Measurements from ENCODE around the gene ABCG8.

The ABCG8 gene

DNA sequence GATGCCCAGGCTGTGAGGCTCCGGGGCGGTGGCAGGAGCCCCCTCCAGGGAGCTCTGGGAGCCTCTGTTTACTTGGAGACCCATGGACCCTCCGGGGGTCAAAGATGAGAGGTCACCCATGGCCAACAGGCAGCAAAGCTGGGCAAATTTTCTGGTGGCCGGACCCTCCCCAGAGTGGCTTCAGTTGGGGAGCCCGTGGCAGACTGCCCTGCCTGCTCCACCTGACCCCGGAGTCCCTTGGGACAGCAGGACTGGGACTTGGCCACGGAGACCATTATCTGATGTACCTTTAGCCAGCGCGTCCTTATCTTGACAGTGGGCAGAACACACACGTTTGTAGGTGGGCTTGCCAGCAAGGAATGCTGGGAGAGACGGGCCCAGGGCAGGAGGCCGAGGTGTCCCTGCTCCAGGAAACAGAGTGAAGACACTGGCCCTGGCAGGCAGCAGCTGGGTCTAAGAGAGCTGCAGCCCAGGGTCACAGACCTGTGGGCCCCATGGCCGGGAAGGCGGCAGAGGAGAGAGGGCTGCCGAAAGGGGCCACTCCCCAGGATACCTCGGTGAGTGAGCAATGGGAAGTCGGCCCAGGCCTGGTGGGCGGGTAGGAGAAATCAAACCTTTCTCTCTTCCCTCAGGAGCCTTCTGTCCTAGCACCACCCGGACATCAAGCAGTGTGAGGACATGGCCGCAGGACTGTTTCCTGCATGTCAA is at the start of gene ABCG8, which contains the start of gene ABCG5:
Gene ABCG8, plus strand, starts transcription at position 412 of the 708 bp plus-strand sequence. Its CDS starts 83 bp downstream, at position 495.
Gene ABCG5, minus strand, starts transcription at position 280 of the 708 bp plus-strand sequence. Its CDS starts 160 bp downstream, at position 120.
- DNase-seq (ENCODE audit: low read depth) = no peak

DNA sequence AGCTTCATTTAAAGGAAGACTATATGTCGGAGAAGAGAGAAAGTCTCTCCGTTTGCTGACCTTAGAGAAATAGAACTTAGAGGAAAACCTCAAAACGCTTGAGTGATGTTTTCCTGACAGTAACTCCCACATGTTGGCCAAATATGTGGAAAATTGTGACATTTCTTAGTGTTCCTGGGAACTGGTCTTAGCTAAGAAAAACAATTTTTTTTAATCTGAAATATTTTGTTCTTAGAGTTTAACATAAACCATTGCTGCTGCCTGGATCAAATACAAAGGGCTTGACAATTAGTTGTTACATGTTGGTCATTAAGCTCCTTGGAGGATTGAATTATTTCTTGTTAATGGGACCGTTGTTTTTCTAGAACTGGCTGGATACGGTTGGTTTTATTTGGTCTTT is 48.6 kb upstream of the ABCG8 start:
- no peak for DNase-seq (ENCODE audit: low read depth)

DNA sequence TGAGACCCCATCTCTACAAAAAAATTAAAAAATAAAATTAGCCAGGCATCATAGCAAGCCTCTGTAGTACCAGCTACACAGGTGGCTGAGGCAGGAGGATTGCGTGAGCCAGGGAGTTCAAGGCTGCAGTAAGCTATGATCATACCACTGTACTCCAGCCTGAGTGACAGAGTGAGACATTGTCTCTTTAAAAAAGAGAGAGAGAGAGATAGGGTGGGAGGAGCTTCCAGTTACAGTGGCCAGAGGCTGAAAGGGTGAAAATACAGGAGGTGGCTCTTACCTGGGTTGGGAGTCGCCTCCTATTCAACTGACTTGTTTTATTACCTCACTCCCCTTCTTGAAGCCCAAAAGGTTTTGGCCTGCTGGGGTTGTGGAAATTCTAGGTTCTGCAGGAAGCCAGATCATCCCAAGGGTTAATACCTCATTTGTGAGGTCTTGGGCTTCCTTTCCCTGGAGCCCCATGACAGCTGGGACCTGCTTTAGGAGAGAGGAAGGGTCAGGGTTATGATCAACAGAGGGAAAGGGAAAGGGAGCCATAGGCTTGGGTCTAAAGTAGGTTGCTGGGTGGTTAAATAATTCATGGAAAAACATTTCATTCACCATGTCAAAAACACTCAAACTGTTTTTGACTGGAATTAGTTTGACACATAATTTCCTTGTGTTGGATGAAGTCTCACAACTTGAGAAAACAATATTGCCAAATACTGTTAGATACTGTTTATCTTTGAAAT is 47.6 kb upstream of the ABCG8 start:
- no peak for DNase-seq (ENCODE audit: low read depth)

DNA sequence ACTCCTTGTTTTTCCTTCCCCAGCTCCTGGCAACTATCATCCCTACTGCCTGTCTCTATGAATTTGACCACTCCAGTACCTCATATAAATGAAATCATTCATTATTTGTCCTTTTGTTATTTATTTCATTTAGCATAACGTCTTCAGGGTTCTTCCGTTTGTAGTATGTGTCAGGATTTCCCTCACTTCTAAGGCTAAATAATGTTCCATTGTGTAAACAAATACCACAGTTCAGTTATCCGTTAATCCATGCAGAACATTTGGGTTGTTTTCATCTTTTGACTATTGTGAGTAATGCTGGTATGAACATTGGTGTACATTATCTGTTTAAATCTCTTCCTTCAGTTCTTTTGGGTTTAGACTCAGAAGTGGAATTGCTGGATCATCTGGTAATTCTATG is 46.1 kb upstream of the ABCG8 start:
- no peak for DNase-seq (ENCODE audit: low read depth)

DNA sequence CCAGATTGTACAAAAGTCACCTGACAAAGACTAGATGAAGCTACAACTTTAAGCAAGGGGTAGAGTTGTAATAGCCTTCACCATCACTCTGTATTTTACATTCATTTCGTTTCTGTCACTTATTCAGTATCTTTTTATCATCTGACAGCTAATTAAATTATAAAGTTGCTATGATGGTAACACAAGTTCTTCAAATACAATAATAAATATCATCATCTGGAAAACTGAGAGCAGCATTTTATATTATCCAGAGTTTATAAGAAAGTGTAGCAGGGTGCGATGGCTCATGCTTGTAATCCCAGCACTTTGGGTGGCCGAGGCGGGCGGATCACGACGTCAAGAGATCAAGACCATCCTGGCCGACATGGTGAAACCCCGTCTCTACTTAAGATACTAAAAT is 43.8 kb upstream of the ABCG8 start:
- DNase-seq (ENCODE audit: low read depth) = no peak

DNA sequence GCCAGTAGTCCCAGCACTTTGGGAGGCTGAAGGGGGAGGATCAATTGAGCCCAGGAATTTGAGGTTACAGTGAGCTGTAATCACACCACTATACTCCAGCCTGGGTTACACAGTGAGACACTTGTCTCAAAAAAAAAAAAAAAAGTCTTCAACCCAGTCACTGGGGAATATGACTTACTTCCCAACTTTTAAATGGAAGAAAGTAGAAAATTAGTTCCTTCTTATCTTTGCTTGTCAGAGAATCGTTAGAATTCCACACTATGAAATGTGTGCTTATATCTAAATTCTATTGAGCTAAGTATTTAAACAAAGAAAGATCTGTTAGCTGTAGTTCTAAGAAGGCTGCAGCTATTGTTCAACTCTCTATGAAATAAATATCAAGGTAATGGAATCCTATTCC is 42.6 kb upstream of the ABCG8 start:
- no peak for DNase-seq (ENCODE audit: low read depth)

DNA sequence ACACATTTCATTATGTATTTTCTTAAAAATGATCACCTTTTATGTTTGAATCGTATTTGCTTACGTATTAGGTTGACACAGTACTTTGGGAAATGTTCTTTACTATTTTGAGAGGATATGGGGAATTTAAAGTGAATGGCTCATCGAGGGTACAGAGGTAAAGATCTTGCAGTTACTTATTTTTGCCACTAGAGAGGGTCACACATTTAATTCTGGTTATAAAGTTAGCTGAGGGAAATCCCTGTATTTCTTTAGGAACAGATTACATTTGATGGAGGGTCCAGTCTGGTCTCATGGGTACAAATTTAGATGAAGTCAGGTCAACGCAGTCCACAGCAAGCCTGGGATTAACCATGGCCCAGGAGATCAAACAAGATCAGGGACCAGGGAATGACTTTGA is 40.5 kb upstream of the ABCG8 start:
- DNase-seq (ENCODE audit: low read depth) = no peak

DNA sequence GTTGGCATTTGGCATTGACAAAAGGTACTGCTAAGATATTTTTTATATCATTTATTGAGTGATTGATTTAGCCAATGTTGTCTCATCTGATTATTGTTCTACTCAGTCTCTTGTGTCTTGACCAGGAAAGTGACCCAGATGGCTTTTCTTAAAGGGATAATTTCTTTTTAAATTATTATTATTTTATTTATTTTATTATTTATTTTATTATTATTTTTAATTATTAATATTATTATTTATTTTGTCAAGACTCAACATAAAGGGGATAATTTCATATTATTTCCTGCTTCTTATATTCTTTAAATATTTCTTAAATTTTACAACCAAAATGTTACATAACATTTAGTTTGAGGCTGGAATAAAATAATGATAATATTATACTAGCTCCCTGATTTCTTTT is 37.9 kb upstream of the ABCG8 start:
- no peak for DNase-seq (ENCODE audit: low read depth)

DNA sequence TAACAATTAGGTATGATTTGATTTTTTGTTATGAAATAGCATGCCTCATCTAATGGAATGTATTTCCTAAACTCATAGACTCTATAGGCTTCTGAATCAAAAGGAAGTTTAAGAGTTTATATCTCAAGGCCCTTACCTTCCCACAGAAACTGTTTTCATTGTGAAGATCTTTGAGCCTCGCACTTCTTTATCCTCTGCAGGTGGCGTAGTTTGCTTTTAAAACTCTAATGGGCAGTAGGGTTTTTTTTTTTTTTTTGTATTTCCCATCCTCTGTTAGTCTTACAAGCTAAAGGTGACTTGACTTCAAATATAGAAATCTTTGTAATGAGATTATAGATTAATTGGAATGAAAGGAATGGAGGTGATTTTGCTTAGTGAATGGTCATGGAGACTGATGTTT is 36.6 kb upstream of the ABCG8 start:
- DNase-seq (ENCODE audit: low read depth) = no peak

DNA sequence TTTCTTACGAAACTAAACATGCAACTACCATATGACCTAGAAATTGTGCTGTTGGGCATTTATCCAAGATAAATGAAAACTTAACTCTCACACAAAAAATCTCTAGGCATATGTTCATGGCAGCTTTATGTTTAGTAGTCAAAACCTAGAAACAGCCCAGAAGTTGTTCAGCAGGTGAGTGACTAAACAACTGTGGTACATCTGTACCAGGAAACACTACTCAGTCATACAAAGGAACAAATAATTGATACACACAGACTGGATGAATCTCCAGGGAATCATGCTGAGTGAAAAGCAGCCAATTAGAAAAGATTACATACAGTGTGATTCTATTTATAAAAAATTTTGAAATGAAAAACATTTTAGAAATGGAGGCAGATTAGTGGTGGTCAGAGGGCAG is 35.7 kb upstream of the ABCG8 start:
- DNase-seq (ENCODE audit: low read depth) = no peak

DNA sequence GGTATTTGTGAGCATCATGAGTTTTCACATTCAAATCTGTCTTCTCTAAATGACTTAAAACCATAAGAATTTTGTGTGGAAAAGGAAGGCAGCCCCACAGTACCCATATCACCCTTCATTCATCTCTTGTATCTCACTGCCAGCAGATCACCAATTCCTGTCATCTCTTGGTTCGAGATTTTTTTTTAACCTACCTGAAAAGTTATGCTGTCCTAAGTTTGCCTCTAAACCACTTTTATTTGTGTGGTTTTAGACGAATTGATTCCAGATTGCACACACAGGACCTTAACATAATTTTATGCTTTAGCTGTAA is 32.1 kb upstream of the ABCG8 start:
- DNase-seq (ENCODE audit: low read depth) = no peak

DNA sequence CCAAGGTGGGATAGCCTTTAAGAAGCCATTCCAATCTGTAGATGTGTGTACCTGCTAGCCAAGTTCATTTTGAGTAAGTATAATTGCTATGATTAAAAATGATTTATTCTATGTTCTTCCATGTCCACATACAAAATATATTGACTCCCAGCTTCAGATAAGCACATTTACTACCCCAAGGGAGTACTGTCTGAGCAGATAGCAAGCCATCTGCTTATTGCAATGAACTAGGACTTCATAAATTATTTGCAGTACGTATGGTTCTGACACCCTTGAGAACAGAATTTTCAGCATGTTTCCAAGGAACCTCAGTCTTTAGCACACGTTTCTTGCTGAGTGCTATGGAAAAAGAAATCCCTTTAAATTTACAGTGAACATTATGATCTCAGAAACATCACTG is 28.3 kb upstream of the ABCG8 start:
- DNase-seq (ENCODE audit: low read depth) = no peak

DNA sequence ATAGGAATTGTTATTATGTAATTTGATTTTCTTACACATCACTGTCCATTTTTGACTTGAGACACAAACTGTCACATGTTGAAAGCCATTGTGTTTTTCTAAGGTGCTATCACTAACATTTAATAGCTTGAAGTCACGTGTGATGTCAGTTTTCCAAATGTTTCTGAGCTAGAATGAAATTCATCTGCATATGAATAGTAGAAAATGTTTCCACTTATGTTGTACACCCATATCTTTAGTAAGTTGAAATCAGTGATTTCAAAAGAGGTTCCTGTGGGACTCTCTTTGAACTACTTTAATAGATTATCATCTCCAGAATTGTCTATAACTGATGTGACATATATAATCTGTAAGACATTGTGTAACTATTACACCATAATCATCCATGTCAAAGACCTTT is 27.9 kb upstream of the ABCG8 start:
- no peak for DNase-seq (ENCODE audit: low read depth)

DNA sequence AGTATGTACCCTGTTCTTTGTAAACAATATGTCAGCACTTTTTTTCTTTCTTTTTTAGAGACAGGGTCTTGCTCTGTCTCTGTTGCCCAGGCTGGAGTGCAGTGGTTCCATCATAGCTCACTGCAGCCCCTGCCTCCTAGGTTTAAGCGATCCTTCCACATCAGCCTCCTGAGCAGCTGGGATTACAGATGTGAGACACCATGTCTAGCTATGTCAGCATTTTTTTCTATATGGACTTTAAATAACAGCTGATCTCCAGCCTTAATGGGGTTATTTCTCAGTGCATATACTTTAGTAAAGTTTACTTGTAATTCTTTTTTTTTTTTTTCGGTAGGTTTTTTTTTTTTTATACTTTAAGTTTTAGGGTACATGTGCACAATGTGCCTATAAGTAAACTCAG is 26.8 kb upstream of the ABCG8 start:
- no peak for DNase-seq (ENCODE audit: low read depth)

DNA sequence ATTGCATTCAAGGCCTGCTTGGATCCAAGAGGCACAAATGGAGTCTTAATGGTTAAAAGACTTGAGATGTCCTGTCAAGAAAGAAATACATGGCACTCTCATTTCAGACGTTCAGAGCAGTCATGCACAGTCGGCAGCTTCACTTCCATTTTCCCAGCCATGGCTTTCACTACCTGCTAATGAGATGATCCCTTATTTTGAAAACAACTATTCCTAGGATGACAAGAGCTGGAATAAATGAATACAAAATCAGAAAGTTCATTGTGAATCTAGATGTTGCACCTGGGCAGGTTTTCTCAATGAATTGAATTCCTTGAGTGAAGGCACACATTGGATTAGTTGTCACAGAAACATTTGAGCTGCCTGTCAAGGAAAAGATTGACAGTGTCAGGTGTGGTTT is 25.8 kb upstream of the ABCG8 start:
- DNase-seq (ENCODE audit: low read depth) = no peak

DNA sequence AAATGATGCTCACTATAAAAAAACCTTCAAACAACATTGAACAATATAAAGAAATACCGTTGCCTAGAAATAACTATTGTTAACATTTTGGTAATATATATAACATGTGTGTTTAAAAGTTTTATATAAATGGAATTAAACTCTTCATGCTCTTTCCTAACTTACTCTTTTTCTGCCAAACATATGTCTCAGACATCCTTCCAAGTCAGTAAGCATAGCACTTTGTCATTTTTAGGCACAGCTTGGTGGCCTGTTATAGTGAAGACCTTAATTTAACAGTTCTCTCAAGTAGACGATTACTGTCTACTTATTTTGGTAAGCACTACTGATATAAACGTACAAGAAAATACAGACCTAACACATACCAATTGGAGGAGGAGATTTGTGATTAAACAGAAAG is 24.1 kb upstream of the ABCG8 start:
- DNase-seq (ENCODE audit: low read depth) = no peak

DNA sequence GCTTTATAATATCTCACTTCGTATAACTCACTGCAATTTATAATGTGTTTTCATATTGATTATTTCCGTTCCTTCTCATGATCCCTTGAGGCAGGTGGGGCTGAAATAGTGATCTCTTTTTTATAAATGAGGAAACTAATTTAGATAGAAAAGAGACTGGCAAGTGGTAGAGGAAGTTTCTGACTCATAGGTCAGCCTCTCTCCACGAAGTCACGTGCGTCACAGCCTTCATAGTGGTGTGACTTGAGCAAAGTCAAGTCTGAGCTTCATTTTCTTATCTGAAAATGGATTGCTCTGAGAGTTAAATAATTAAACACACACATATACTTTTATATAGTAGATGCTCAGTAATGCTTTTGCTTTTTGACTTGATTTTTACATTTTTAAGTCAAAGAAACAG is 20.0 kb upstream of the ABCG8 start:
- DNase-seq (ENCODE audit: low read depth) = no peak

DNA sequence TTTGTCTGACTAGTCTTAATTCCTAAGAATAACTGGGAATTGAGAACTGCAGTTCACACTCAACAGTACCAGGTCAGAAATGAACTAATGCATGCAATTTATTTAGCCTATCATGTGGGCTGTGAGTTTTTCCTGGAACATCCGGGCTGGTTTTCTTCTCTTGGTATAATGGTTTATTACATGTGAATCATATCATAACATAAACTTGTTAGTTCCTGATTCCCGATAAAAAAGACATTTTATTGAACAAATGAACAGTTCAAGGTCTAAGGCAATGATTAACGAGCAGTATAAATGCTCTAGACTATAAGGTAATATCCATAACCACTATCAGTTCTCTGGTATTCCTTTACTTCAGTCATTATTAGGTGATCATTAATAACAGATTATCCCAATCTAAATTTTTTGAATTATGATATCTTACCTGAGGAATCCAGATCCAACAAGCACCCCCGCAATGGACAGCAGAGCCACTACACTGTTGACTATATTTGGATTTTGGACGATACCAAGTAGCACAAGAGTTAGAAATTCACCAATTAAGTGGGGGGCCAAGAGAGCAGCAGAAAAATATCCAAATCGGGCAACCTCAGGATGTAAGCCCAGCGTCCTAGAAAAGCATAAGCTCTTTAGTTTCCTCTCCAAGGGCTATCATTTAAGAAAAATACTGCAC is 19.1 kb upstream of the ABCG8 start:
- no peak for DNase-seq (ENCODE audit: low read depth)

DNA sequence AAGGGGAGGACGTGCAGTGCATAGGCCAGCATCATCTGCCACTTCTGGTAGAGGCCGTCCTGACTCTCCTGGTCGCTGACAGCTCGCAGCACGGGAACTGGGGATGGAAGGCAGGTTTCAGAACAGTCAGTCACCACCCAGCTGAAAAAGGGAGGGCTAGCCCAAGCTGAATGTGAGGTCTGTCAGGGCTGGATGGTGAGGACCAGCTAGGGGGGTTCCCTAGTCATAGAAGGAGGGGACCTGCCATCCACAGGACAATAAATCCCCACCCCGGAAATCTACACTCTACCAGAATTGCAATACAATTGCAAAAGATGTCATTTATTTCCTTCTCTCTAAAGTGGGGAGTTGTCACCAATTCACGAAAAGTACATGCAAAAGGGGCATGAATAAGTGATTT is 15.9 kb upstream of the ABCG8 start:
- DNase-seq (ENCODE audit: low read depth) = no peak

DNA sequence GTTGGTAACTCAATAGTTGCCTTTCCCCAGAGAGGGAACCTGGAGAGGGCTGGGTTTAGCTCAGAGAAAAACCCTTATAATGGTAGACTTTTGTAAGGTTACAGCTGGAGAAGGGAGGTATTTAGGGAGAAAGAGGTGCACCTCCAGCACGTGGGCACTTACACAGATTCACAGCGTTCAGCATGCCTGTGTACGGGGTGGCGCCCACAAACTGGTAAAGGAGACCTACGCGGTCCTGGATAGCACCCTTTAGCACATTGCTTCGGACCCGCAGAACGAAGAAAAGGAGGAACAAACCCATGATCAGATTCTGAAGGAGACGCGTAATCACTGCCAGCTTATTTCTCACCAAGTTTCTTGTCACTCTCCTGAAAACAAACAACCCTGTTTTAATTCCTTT is 15.0 kb upstream of the ABCG8 start:
- DNase-seq (ENCODE audit: low read depth) = no peak

DNA sequence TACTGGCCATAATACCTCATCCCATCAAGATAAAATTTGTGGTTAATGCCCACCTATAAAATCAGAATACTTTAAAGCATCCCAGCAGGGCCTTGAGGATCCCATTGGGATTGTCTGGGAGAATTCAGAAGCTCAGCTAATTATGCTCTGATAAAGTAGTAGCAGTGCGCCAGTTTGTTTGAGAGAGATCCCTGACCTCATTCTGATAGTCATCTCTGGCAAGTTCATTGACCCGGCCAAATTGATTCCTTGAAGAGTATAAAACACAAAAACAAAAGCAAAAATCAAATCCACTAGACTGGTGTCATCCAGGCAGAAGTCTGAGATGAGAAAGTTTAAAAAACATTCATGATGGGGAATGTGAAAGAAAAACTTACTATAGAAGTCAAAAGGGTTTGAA is 14.3 kb upstream of the ABCG8 start:
- DNase-seq (ENCODE audit: low read depth) = no peak

DNA sequence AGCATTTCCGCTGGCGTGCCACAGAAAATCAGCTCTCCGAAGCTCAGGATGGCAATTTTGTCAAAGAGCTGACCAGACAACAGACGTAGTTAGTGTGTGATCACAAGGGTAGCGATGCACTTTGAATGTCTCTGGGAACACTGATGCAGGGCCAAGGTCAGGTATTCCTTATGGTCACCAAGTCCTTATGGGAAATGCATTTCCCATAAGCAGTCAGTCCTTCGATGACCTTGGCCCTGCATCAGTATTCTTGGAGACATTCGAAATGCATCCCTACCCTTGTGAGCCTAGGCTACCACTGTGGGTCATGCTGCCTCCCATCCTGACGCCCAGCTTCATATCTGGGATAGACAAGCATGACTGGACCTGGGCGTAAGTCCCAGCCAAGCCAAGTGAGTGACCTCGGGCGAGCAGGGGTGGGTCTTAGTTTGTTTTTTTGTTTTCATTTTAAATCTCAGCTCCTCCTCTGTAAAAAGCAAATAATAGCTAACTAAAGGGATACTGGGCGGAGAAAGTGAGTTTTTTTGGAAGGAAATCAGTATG is 13.7 kb upstream of the ABCG8 start:
- DNase-seq (ENCODE audit: low read depth) = no peak

DNA sequence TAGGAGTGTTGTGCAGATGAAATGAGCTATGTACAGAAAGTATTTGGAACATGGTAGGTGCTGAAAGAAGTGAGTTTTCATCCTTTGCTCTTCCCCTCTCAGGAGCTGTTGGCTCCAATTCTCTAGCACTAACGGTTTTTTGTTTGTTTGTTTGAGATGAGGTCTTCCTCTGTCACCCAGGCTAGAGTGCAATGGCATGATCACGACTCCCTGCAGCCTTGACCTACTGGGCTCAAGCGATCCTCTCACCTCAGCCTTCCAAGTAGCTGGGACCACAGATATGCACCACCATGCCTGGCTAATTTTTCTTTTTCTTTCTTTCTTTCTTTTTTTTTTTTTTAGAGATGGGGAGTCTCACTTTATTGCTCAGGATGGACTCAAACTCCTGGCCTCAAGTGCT is 12.9 kb upstream of the ABCG8 start:
- no peak for DNase-seq (ENCODE audit: low read depth)
